Spleen (tissue), 7 donors: ENCODE data around the gene IL17RD.

Experiments
- CTCF ChIP-seq, 11 experiments: fragments of 200-600 bp in 7 of 11; fragments of 450-650 bp in 4 of 11; sonication (generic) in 4 of 11; IDR thresholded peaks in 8 of 11; conservative IDR thresholded peaks in 3 of 11; 1 replicate in 7 of 11; 2 replicates in 4 of 11; pipeline versions ENCODE4 v1.4.0 to v1.8.0; 2016 to 2021; ENCODE audit warnings: antibody characterized with exemption in 11 of 11, inconsistent platforms in 4 of 11, mild to moderate bottlenecking in 1 of 11
- POLR2A ChIP-seq, 3 donors: fragments of 450-650 bp; IDR thresholded peaks; one replicate each; pipeline ENCODE4 v1.5.1; 2017; ENCODE audit warnings: antibody characterized with exemption in 3 of 3, mild to moderate bottlenecking in 1 of 3
- donor health status: DM: no; HTN: no; CAD: no; lungs with moderate emphysema.
- donor health status: DM: no; HTN: no; CAD: no.
- donor health status: DM: no; HTN: no; CAD: no.

- no peak for TF ChIP-seq CTCF (IDR thresholded peaks at IDR 0.05 in 8 of 11, conservative IDR thresholded peaks at IDR 0.05 in 3 of 11)
- TF ChIP-seq POLR2A (IDR thresholded peaks at IDR 0.05): no peak
Observed at GRCh38 chr3:57147071-57147470, 18.1 kb downstream of the IL17RD start.
